ES-I3 (cell line): ENCODE data around the gene CYP26C1.

ENCODE experiments used
- H3K36me3 ChIP-seq: 2 replicates; pipeline ENCODE4 v1.6.1; 2013; ENCODE audit warnings: mild to moderate bottlenecking, low read length, control low read depth, moderate library complexity; ENCODE audit not compliant: insufficient read depth
- H3K4me1 ChIP-seq: 2 replicates; pipeline ENCODE4 v1.6.1; 2013; ENCODE audit warnings: mild to moderate bottlenecking, control low read depth, low read length; ENCODE audit not compliant: insufficient read depth
- H3K9ac ChIP-seq: 2 replicates; pipeline ENCODE4 v1.6.1; 2013; ENCODE audit warnings: low read depth, mild to moderate bottlenecking, low read length, moderate library complexity
- H3K9me3 ChIP-seq: 2 replicates; pipeline ENCODE4 v1.6.1; 2013; ENCODE audit warnings: mild to moderate bottlenecking, low read length, moderate library complexity; ENCODE audit not compliant: control insufficient read depth, insufficient read depth

The CYP26C1 gene

DNA sequence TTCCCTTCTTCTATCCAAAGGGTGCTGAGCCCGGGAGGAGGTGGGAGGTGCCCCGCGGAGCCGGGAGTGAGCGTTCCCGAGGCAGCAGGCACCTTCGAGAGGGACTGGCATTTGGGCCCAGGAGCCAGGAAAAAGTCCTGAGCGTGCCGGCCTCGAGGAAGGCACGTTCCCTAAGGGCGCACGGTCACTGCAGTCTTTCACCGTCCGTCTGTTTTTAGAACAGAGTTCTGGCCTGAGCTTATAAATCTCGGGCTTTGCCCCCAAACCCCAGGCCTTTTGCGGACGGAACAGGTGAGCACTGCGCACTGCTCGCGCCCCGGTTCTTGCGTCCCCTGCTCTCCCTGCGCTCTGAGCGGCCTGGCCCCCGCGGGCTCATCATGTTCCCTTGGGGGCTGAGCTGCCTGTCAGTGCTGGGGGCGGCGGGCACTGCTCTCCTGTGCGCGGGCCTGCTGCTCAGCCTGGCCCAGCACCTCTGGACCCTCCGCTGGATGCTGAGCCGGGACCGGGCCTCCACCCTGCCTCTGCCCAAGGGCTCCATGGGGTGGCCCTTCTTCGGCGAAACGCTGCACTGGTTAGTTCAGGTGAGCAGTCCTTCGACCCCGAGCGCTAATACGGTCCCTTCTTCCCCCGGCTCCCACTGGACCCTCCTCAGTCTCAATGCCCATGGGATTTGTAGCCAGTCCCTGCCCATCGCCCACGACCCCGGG, 442 bp downstream of the CYP26C1 start:
- H3K9ac ChIP-seq: peak overlapping the region; percentile 44; the same call in 1 of the 2 replicates
- H3K4me1 ChIP-seq: no peaks in the 10 kb centered on the region
- H3K9me3 ChIP-seq: no peaks in the 10 kb centered on the region
- no peaks in the 10 kb centered on the region for H3K36me3 ChIP-seq

DNA sequence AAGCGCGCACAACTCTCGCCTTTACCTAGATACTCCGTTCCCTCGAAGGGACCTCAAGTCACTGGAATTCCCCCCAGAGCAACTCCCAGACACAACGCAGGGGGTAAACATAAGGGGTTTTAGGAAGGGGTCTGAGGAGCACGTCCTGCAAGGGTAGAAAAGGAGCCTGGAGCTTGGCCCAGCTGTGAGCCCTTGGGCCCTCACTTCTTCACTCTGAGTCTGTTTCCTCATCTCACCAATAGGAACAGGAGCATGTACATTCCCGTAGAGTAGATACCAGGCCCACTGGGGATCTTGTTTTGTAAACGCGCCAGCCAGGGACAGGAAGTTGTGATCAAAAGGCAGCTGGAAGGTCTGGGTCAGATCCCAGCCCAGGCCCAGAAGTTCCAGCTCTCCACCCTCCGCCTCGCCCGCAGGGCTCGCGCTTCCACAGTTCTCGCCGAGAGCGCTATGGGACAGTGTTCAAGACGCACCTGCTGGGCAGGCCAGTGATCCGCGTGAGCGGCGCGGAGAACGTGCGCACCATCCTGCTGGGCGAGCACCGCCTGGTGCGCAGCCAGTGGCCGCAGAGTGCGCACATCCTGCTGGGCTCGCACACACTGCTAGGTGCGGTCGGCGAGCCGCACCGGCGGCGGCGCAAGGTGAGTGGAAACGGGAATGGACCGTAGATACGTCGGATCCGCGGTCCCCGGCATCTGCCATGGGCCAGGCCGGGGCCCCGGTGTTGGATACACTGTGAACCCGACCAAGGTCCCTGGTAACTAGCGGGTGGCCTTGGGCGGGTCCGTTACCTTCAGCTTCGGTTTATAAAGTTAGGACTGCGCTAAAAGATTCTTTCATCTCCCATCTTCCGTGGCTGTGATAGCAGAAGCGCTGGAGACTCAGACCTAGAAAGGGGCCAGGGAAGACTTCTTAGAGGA, 1.3 kb downstream of the CYP26C1 start:
- Histone ChIP-seq H3K9me3 (no peaks in the 10 kb centered on the region; the same call in 1 of the 2 replicates), H3K4me1 (no peaks in the 10 kb centered on the region), H3K36me3 (no peaks in the 10 kb centered on the region), H3K9ac (peak overlapping the region; percentile 53; the same call in 1 of the 2 replicates)

DNA sequence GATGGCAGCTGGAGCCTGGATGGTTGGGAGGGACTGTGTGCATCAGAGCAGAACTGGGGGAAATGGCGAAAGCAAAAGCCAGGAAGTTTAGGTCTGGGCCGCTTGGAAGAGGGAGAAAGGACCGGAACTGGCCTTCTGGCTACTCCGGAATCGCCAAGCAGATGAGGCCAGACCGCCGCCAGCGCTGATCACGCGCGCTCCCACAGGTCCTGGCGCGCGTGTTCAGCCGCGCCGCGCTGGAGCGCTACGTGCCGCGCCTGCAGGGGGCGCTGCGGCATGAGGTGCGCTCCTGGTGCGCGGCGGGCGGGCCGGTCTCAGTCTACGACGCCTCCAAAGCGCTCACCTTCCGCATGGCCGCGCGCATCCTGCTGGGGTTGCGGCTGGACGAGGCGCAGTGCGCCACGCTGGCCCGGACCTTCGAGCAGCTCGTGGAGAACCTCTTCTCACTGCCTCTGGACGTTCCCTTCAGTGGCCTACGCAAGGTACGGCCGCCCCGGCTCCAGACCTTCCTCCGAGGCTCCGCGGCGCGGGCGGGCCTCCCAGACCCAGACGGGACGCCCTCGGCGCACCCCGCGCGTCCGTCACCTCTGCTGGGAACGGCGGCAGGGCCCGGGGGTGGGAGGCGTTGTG, 2.0 kb downstream of the CYP26C1 start:
- no peaks in the 10 kb centered on the region for H3K4me1 ChIP-seq
- no peaks in the 10 kb centered on the region for H3K36me3 ChIP-seq
- peak overlapping the region; percentile 53 for H3K9ac ChIP-seq
- H3K9me3 ChIP-seq: no peaks in the 10 kb centered on the region; the same call in 1 of the 2 replicates

DNA sequence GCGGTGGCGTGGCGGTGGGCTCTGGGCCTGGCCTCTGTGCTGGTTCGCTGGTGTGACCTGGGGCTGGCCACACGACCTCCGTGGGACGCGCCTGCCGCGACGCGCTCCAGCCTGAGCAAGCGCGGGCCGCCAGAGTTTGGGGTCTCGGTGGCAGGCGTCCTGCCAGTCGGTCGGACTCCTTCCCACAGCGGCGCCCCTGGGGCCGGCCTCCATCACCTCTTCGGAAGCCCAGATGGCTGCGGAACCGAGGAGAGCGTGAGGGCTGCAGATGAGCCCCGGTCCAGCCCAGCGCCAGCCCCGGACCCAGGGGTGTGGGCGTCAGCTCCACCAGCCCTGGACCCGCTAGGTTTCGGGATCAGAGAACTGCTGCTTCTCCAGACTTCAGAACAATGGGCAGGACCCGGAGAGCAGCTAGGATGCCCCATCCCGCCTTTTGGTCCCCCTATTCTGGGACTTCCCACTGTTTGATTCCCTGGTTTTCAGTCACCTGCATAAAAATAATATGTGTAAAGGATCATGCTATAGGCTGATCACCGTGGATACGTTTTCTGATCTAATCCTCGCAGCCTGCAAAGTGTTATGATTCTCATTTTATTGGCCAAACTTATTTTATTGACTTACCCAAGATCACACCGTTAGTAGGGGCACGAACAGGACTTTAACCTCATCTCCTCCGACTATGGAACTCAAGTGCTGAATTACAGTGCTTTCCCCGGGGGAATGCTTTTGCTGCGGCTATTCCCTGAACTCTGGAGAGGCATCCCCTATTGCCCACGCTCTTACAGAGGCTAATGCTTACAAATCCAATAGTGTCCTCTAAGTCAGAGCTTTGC, 2.8 kb downstream of the CYP26C1 start:
- peak overlapping the region; percentile 53; the same call in 1 of the 2 replicates for H3K9ac ChIP-seq
- H3K36me3 ChIP-seq: no peaks in the 10 kb centered on the region
- no peaks in the 10 kb centered on the region for H3K4me1 ChIP-seq
- H3K9me3 ChIP-seq: no peaks in the 10 kb centered on the region; the same call in 1 of the 2 replicates

DNA sequence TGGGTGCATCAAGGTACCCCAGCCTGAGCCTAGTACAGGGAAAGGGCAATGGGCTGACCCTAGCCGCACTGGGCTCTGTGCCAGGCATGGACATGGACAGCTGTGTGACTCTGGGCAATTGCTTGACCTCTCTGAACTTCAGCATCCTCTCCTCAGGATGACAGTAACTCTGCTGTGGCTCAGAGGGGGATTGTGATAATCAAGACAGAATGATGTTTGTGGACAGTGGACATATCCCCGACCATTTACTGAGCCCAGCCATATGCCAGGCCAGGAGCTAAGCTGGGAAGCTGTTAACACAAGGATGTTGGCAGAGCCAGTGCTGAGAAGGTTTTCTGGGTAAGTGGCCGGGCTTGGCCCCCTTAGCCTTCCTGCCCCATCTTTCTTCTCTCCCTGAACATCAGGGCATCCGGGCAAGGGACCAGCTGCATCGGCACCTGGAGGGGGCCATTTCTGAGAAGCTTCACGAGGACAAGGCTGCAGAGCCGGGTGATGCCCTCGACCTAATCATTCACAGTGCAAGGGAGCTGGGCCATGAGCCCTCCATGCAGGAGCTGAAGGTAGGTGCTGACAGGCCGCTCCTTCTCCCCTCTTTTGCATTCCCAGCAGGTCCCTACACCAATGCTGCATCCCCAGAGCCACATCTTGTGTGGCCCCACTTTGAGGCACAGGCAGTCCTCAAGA, 3.5 kb downstream of the CYP26C1 start:
- no peaks in the 10 kb centered on the region for H3K36me3 ChIP-seq
- no peaks in the 10 kb centered on the region for H3K4me1 ChIP-seq
- H3K9ac ChIP-seq: no peak overlapping the region
- H3K9me3 ChIP-seq: no peaks in the 10 kb centered on the region; the same call in 1 of the 2 replicates

DNA sequence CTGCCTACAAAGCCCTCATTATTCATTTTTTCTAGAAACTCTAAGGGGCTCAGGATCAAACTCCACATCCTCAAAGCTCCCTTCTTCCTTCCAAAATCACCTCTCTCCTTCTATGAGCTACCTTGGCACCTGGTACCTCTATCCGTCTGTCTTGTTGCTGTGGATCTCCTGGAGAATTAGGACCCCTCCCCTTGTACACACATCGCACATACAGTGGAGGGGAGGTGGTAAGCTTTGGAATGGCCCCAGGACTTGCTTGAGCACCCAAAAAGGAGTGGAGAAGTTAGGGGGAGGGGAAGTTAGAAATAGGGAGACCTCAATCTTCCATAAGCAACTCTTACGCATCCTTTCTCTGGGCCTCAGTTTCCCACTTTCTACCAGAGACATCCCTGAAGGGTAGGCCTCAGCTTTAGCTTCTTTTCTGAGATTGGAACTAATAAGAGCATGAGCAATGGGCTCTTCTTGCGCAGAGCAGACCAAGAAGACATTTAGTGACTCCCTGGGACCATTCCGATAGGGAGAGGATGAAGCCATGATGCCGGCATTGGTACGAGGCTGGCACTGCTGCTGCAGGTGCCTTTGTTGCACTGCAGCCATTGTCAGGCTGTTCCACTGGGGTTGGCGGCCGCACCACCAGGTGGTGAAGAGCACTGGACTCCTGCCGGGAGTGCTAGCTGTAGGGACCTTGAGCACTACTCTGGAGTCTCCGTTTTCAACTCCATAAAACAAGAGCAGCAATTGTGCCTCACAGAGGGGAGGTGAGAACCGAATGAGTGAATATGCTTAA, 4.5 kb downstream of the CYP26C1 start:
- Histone ChIP-seq H3K36me3 (no peaks in the 10 kb centered on the region), H3K4me1 (no peaks in the 10 kb centered on the region), H3K9ac (peak overlapping the region; percentile 54; the same call in 1 of the 2 replicates), H3K9me3 (no peaks in the 10 kb centered on the region; the same call in 1 of the 2 replicates)

DNA sequence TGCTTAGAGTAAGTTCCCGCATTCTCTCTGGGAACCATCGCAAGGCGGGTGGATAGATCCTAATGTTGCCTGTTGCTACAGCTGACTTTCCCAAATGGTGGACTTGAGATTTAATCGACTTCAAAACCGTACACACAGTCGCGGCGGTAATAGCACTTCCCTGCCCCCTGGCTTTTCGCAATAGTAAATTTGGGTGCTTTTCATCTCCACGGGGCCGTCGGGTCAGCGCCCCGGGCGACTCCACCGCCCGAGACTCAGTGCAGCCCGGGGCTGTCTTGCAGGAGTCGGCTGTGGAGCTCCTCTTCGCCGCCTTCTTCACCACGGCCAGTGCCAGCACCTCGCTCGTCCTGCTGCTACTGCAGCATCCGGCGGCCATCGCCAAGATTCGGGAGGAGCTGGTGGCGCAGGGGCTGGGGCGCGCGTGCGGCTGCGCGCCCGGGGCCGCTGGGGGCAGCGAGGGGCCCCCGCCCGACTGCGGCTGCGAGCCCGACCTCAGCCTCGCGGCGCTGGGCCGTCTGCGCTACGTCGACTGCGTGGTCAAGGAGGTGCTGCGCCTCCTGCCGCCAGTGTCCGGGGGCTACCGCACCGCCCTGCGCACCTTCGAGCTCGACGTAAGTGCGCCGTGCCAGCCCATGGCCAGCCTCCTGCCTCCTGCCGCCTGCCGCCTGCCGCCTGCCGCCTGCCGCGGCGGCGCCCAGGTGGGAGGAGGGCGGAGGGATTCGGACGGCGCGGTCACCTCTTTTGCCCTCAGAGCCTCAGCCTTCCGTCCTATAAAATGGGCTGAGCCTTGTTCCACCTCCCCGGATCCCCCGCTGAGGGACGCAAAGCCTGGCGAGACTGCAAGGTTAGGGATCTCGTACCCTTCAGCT, 5.3 kb downstream of the CYP26C1 start:
- Histone ChIP-seq H3K9me3 (no peaks in the 10 kb centered on the region; the same call in 1 of the 2 replicates), H3K4me1 (no peaks in the 10 kb centered on the region), H3K36me3 (no peaks in the 10 kb centered on the region), H3K9ac (peak overlapping the region; percentile 54)

DNA sequence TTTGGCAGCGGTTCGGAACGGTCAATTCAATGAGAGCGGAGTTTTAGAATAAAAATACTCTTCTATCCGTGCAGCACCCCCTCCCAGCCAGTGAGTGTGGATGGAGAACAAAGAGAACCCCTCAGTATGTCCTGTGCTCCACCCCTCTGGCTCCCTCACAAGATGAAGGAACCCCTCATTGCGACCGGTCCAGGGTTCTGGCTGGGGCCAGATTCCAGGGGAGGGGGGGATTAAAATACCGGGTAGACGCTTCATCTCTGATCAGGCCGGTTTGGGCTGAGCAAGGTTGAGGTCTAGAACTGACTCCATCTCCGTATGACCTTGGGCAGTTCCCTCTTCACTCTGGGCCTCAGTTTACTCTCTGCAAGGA, 5.9 kb downstream of the CYP26C1 start:
- Histone ChIP-seq H3K9me3 (no peaks in the 10 kb centered on the region; the same call in 1 of the 2 replicates), H3K4me1 (no peaks in the 10 kb centered on the region), H3K9ac (no peak overlapping the region), H3K36me3 (no peaks in the 10 kb centered on the region)

DNA sequence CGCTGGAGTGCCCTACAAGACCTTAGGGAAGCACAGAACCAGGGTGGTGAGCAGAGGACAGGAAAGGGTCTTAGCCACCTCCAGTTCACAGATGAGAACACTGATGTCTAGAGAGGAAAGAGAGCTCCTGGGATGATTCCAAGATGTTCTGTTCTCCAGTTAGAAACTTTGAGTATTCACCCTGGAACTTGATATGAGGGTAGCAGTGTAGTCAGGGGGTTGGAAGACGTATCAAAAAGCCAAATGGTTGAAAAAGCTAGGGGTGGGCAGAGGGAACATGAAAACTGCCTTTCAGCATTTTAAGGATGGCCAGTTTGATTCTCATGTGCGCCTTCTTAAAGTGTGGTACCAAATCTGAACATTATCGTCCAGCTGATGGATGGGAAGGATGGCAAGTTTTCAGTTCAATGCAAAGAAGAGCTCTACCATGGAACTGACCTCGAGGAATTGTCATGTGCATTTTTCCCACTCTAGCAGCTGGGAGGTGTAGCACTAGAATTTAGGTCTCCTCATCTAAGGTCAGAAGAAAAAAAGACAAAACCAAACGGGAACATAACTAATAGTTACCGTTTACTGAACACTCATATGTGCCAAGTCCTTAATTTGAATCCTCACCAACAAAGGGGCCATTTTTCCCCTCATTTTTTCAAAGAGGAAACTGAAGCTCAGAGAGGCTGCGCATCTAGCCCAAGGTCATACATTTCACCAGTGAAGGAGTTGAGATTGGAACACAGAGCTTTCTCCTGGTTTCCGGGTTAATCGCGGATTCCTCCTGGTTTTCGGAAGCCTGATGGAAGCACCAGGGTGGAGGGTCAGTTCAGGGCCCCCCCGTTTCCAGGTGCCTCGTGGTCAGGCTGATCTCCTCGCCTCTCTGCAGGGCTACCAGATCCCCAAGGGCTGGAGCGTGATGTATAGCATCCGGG, 7.1 kb downstream of the CYP26C1 start:
- Histone ChIP-seq H3K9me3 (no peaks in the 10 kb centered on the region; the same call in 1 of the 2 replicates), H3K36me3 (no peaks in the 10 kb centered on the region), H3K4me1 (no peaks in the 10 kb centered on the region), H3K9ac (peak overlapping the region; percentile 40; the same call in 1 of the 2 replicates)

DNA sequence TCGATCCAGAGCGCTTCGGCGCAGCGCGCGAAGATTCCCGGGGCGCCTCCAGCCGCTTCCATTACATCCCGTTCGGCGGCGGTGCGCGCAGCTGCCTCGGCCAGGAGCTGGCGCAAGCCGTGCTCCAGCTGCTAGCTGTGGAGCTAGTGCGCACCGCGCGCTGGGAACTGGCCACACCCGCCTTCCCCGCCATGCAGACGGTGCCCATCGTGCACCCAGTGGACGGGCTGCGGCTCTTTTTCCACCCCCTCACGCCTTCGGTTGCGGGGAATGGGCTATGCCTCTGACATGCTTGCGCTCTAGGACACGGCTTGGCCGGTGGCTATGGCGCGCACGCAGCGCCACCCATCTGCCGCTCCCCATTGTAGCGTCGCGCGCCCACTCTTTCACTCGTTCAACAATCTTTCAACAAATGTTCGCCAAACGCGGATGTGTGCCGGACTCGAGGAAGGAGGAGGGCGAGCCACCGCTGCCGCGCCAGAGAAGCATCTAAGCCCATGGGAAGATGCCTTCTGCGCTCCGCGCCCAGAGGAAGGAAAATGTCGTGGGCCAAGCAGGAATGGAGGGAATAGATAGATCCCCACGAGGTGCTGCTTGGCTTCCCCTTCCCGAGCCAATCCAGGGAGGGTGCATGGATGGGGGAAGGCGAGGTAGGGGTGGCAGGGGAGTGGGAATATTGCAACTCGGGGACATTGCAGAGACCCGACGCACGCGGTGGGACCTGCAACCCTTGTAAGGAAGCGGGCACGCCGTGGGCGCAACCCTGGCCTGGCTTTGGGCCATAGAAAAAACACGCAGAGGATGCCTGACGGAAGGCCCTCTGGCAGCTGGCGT, 8.0 kb downstream of the CYP26C1 start:
- H3K9ac ChIP-seq: peak overlapping the region; percentile 40; the same call in 1 of the 2 replicates
- H3K4me1 ChIP-seq: no peaks in the 10 kb centered on the region

DNA sequence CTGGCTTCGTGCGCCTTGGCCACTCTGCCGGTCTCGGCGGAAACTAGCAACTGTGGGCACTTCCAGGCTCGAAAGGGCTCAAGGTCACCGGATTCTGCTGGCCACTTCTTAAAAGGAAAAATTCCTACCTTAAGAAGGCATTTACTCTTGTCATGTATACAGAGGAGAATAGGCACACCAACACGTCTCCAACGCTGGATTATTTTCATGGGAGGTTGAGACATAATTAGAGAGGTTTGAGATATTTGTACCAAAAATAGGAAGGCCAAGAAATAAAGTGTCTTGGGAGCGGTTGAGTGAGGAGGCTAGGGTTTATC, 8.6 kb downstream of the CYP26C1 start:
- no peaks in the 10 kb centered on the region for H3K36me3 ChIP-seq
- H3K4me1 ChIP-seq: no peaks in the 10 kb centered on the region
- no peaks in the 10 kb centered on the region; the same call in 1 of the 2 replicates for H3K9me3 ChIP-seq
- H3K9ac ChIP-seq: no peak overlapping the region; the same call in 1 of the 2 replicates

More for the DNA sequence above, 8.0 kb downstream of the CYP26C1 start:
- no peaks in the 10 kb centered on the region; the same call in 1 of the 2 replicates for H3K9me3 ChIP-seq
- H3K36me3 ChIP-seq: no peaks in the 10 kb centered on the region
